H9 (cell line): ENCODE results near the gene URB1. TPM values are rescaled to one million over a fixed set of nuclear protein-coding genes. Genes with fewer than 3 reads are reported as not detected.
A peak's percentile ranks its signal among the peaks of the same experiment; 100 is the strongest.

Source experiments
- DNase-seq: peaks from one replicate; pipeline ENCODE4 v3.0.0-alpha.2; 2017
- H2AFZ ChIP-seq: one replicate; pipeline ENCODE4 v1.6.1; 2013; ENCODE audit warnings: mild to moderate bottlenecking, low read length, control low read depth, moderate library complexity
- H2AK5ac ChIP-seq: 2 replicates; pipeline ENCODE4 v1.6.1; 2013; ENCODE audit warnings: low read length, control low read depth, mixed read lengths; ENCODE audit not compliant: insufficient read length
- H2BK120ac ChIP-seq: one replicate; pipeline ENCODE4 v1.6.1; 2013; ENCODE audit warnings: low read depth, mild to moderate bottlenecking, low read length, control low read depth, inconsistent platforms; ENCODE audit not compliant: poor library complexity, severe bottlenecking
- H2BK12ac ChIP-seq: 2 replicates; pipeline ENCODE4 v1.6.1; 2013; ENCODE audit warnings: low read length, control low read depth, mixed read lengths, low read depth; ENCODE audit not compliant: insufficient read length
- H2BK15ac ChIP-seq: 2 replicates; pipeline ENCODE4 v1.6.1; 2013; ENCODE audit warnings: low read depth, low read length, control low read depth
- H2BK20ac ChIP-seq: one replicate; pipeline ENCODE4 v1.6.1; 2013; ENCODE audit warnings: low read depth, mild to moderate bottlenecking, low read length, control low read depth, inconsistent platforms; ENCODE audit not compliant: poor library complexity, severe bottlenecking
- H2BK5ac ChIP-seq: 2 replicates; pipeline ENCODE4 v1.6.1; 2013; ENCODE audit warnings: low read length, control low read depth, mixed read lengths; ENCODE audit not compliant: insufficient read length
- H3K14ac ChIP-seq: 2 replicates; pipeline ENCODE4 v1.6.1; 2013; ENCODE audit warnings: low read length, control low read depth; ENCODE audit not compliant: insufficient read depth
- H3K18ac ChIP-seq: 2 replicates; pipeline ENCODE4 v1.6.1; 2013; ENCODE audit warnings: low read depth, mild to moderate bottlenecking, mixed read lengths, low read length, control low read depth; ENCODE audit not compliant: insufficient read length
- H3K23ac ChIP-seq: 2 replicates; pipeline ENCODE4 v1.6.1; 2013; ENCODE audit warnings: low read length, control low read depth, mixed read lengths, low read depth; ENCODE audit not compliant: insufficient read length
- H3K23me2 ChIP-seq: 2 replicates; pipeline ENCODE4 v1.6.1; 2013; ENCODE audit warnings: low read depth, mild to moderate bottlenecking, mixed read lengths, low read length, control low read depth; ENCODE audit not compliant: insufficient read length, poor library complexity, severe bottlenecking
- H3K27ac ChIP-seq: 2 replicates; pipeline ENCODE4 v1.5.1; 2013; ENCODE audit warnings: low read length, control low read depth, mixed read lengths, low read depth; ENCODE audit not compliant: insufficient read length
- H3K27me3 ChIP-seq: 2 replicates; pipeline ENCODE4 v1.6.1; 2013; ENCODE audit warnings: low read length, control low read depth, inconsistent platforms; ENCODE audit not compliant: insufficient read depth
- H3K4ac ChIP-seq: 2 replicates; pipeline ENCODE4 v1.6.1; 2013; ENCODE audit warnings: low read depth, mild to moderate bottlenecking, control low read depth, inconsistent platforms, low read length, moderate library complexity
- H3K4me1 ChIP-seq: 2 replicates; pipeline ENCODE4 v1.6.1; 2013; ENCODE audit warnings: low read length, control low read depth, inconsistent platforms; ENCODE audit not compliant: insufficient read depth
- H3K4me2 ChIP-seq: 2 replicates; pipeline ENCODE4 v1.6.1; 2013; ENCODE audit warnings: low read length, control low read depth, mixed read lengths; ENCODE audit not compliant: insufficient read length, insufficient read depth
- H3K56ac ChIP-seq: 2 replicates; pipeline ENCODE4 v1.6.1; 2013; ENCODE audit warnings: low read depth, mild to moderate bottlenecking, mixed read lengths, low read length, control low read depth; ENCODE audit not compliant: insufficient read length
- H3K79me1 ChIP-seq: 2 replicates; pipeline ENCODE4 v1.6.1; 2013; ENCODE audit warnings: low read depth, mild to moderate bottlenecking, moderate library complexity, low read length, control low read depth, inconsistent platforms; ENCODE audit not compliant: insufficient read depth, poor library complexity, severe bottlenecking
- H3K79me2 ChIP-seq: 2 replicates; pipeline ENCODE4 v1.6.1; 2013; ENCODE audit warnings: low read length, control low read depth, inconsistent platforms; ENCODE audit not compliant: insufficient read depth
- H3K9ac ChIP-seq: 2 replicates; pipeline ENCODE4 v1.6.1; 2013; ENCODE audit warnings: low read length, control low read depth, mixed read lengths; ENCODE audit not compliant: insufficient read length; ENCODE audit errors: extremely low read depth
- H3K9me3 ChIP-seq: one replicate; pipeline ENCODE4 v1.6.1; 2013; ENCODE audit warnings: low read depth, low read length, inconsistent platforms; ENCODE audit not compliant: control insufficient read depth
- H3T11ph ChIP-seq: one replicate; pipeline ENCODE4 v1.6.1; 2013; ENCODE audit warnings: mild to moderate bottlenecking, low read length, control low read depth, inconsistent platforms
- H4K20me1 ChIP-seq: one replicate; pipeline ENCODE4 v1.6.1; 2013; ENCODE audit not compliant: control insufficient read depth, insufficient read length, insufficient read depth
- H4K5ac ChIP-seq: 2 replicates; pipeline ENCODE4 v1.6.1; 2013; ENCODE audit warnings: low read depth, mild to moderate bottlenecking, mixed read lengths, low read length, control low read depth; ENCODE audit not compliant: insufficient read length
- H4K8ac ChIP-seq: replicated peaks from 2 replicates; pipeline ENCODE4 v1.6.1; 2013; ENCODE audit warnings: low read length, control low read depth, mixed read lengths, low read depth; ENCODE audit not compliant: insufficient read length
- H4K91ac ChIP-seq: 2 replicates; pipeline ENCODE4 v1.6.1; 2013; ENCODE audit warnings: low read depth, mild to moderate bottlenecking, moderate library complexity, mixed read lengths, low read length, control low read depth; ENCODE audit not compliant: insufficient read length
- H3K27ac Mint-ChIP-seq, 3 experiments: 2 replicates in 2 of 3; 3 replicates in 1 of 3; pipeline ENCODE4 v1.8.0; 2020 to 2021; ENCODE audit warnings: mixed read lengths in 3 of 3, mild to moderate bottlenecking in 1 of 3, moderate library complexity in 1 of 3
- H3K27me3 Mint-ChIP-seq: 2 replicates; pipeline ENCODE4 v1.8.0; 2021; ENCODE audit warnings: low read depth, mild to moderate bottlenecking, moderate library complexity, mixed read lengths
- H3K36me3 Mint-ChIP-seq, 3 experiments: 2 replicates in 2 of 3; 3 replicates in 1 of 3; pipeline ENCODE4 v1.8.0; 2020 to 2021; ENCODE audit warnings: low read depth in 3 of 3, mixed read lengths in 3 of 3; ENCODE audit not compliant: insufficient read depth in 1 of 3
- H3K4me1 Mint-ChIP-seq, 2 experiments: 2 replicates each; pipeline ENCODE4 v1.8.0; 2020; ENCODE audit warnings: mixed read lengths in 2 of 2
- H3K4me3 Mint-ChIP-seq, 2 experiments: 2 replicates in 1 of 2; 3 replicates in 1 of 2; pipeline ENCODE4 v1.8.0; 2020 to 2021; ENCODE audit warnings: mild to moderate bottlenecking in 2 of 2, mixed read lengths in 2 of 2, moderate library complexity in 1 of 2
- H3K9me3 Mint-ChIP-seq, 2 experiments: 2 replicates in 1 of 2; 3 replicates in 1 of 2; pipeline ENCODE4 v1.8.0; 2020; ENCODE audit warnings: mild to moderate bottlenecking in 2 of 2, mixed read lengths in 2 of 2, moderate library complexity in 1 of 2
- WGBS: extraction: QIAGEN DNeasy Blood & Tissue Kit; methylation state at CpG from one replicate; pipeline ENCODE4 v1.1.7; 2013; ENCODE audit warnings: missing lambda C conversion rate, low lambda C conversion rate, mixed read lengths; ENCODE audit not compliant: insufficient read length; ENCODE audit errors: extremely low coverage; 5-methylcytosine and 5-hydroxymethylcytosine counted together
- total RNA-seq: library from RNA; stranded (reverse); gene quantifications from 2 replicates; pipeline ENCODE4 v1.2.1, GENCODE V29; 2021
- TF ChIP-seq, protein P1 (sequence below): fragments of 200-600 bp; sonication (generic); conservative IDR thresholded peaks from 3 replicates; pipeline ENCODE4 v1.8.0; 2021; ENCODE audit warnings: antibody characterized with exemption, mild to moderate bottlenecking

The URB1 gene
- total RNA-seq, 1 experiment from 2014 or later, result 23.5 TPM

DNA sequence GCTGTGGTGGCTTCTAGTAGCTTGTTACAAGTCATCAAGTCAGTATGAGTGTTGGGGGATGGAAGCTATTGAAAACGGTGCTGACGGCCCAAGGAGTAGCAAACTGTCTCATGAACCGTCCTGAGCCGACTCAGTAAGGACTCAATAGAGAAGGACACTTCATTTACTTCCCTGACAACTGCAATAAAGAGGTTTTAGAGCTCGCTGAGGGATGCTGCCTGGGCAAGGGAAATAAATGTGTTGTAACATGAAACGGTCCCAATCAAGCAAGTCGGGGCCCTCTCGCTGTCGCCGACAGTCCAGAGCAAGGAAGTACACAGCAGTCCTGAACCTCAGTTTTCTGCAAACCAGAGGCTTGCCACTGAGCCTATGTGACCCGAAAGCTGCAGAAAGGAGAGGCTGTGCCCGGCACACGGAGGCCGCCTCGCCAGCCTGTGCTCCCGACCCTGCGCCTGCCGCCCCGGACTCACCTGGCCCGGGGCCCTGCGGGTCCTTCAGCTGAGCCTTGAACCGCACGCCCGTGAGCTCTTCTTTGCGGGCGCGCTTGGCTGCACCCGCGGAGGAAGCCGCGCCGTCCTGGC lies 423 bp downstream of the URB1 start:
- H4K5ac ChIP-seq, result no peak overlapping the region
- H3K27ac ChIP-seq, result no peak overlapping the region
- H2AK5ac ChIP-seq, result no peak overlapping the region

More for the DNA sequence above, 423 bp downstream of the URB1 start:
- Histone ChIP-seq H4K91ac (no peak overlapping the region), H2BK12ac (no peak overlapping the region), H4K8ac (no peak overlapping the region), H3K27me3 (no peaks in the 10 kb centered on the region), H3K4me2 (peak overlapping the region; percentile 99), H2BK15ac (no peak overlapping the region), H3K14ac (peak overlapping the region; percentile 9; the same call in 1 of the 2 replicates), H2BK5ac (no peak overlapping the region), H3K9me3 (no peaks in the 10 kb centered on the region), H2BK20ac (no peak overlapping the region), H3K9ac (peak overlapping the region; percentile 71), H3T11ph (no peak overlapping the region), H3K23me2 (peaks cover 9% of the 10 kb centered on the region), H3K18ac (no peak overlapping the region), H2AFZ (no peak overlapping the region), H3K4ac (no peak overlapping the region), H3K79me2 (peaks cover 37% of the 10 kb centered on the region), H3K56ac (no peak overlapping the region), H3K23ac (no peak overlapping the region), H3K4me1 (no peaks in the 10 kb centered on the region; the same call in 1 of the 2 replicates), H4K20me1 (no peaks in the 10 kb centered on the region), H3K79me1 (peaks cover 8% of the 10 kb centered on the region), H2BK120ac (no peak overlapping the region)
- H3K4me3 Mint-ChIP-seq, result peak overlapping the region; percentile 89 to 93
- peaks cover 21 to 23% of the 10 kb centered on the region in 2 experiments for H3K4me1 Mint-ChIP-seq
- H3K27ac Mint-ChIP-seq, result no peak overlapping the region; a peak in 1 of 7 replicates
- peaks cover 21 to 24% of the 10 kb centered on the region in 2 experiments for H3K9me3 Mint-ChIP-seq
- WGBS, result no CpG with 5 or more reads among the region's 32 CpGs
- TF ChIP-seq, protein P1, sequence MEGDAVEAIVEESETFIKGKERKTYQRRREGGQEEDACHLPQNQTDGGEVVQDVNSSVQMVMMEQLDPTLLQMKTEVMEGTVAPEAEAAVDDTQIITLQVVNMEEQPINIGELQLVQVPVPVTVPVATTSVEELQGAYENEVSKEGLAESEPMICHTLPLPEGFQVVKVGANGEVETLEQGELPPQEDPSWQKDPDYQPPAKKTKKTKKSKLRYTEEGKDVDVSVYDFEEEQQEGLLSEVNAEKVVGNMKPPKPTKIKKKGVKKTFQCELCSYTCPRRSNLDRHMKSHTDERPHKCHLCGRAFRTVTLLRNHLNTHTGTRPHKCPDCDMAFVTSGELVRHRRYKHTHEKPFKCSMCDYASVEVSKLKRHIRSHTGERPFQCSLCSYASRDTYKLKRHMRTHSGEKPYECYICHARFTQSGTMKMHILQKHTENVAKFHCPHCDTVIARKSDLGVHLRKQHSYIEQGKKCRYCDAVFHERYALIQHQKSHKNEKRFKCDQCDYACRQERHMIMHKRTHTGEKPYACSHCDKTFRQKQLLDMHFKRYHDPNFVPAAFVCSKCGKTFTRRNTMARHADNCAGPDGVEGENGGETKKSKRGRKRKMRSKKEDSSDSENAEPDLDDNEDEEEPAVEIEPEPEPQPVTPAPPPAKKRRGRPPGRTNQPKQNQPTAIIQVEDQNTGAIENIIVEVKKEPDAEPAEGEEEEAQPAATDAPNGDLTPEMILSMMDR, result no peak
- peaks cover 46% of the 10 kb centered on the region for H3K27me3 Mint-ChIP-seq
- H3K36me3 Mint-ChIP-seq, result peaks cover 7 to 20% (median 18%) of the 10 kb centered on the region in 3 experiments
- DNase-seq, result no peak
